ENCODE data around the gene DCST1.

DNA sequence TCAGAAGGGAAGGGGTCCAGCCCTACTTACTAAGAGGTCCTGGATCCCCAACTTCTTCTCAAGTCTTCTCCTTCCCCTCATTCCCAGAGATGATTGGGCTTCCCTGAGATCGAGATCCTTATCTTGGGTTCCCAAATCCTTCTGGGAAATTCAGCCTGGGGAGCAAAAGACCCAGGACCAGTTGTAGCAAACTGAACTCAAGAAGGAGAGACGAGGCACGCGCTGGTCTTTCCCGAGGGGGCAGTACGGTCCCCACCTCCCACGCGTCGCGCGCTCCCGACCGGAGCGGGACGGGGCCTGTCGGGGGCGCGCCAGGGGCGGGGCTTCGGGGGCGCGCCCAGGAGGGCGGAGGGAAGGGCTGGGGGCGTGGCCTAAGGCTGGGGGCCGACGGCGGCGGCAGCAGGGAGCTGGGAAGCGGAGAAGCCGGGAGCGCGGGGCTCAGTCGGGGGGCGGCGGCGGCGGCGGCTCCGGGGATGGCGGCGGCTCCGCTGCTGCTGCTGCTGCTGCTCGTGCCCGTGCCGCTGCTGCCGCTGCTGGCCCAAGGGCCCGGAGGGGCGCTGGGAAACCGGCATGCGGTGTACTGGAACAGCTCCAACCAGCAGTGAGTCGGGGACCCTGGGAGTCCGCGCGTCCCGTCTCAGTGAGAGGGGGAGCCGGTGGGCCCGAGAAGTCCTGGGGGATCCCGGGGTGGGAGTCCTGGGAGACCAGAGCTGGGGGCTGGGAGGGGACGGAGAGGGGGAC is 45.0 kb downstream of the DCST1 start, which contains the start of gene EFNA3:
- TF ChIP-seq USF2 (IDR thresholded peaks at IDR 0.05) (no peak), ZC3H11A (IDR thresholded peaks at IDR 0.05) (no peak), BCL3 (IDR thresholded peaks at IDR 0.05) (no peak)

Data from A549 (cell line).